IMR-90 (cell line): ENCODE results near the gene ARF3. TPM values are rescaled to one million over a fixed set of nuclear protein-coding genes. Genes with fewer than 3 reads are reported as not detected.

Experiments used
- ATAC-seq: fragments of 200-7000 bp; cut with Tn5 transposase; 2 replicates; pipeline ENCODE4 v1.9.1; 2020; ENCODE audit warnings: low read depth, mild to moderate bottlenecking, moderate library complexity
- BruUV-seq: library from RNA; stranded (reverse); fragments of 400-500 nt; replicated peaks from 2 replicates; lab custom pipeline; 2021; lab: Mats Ljungman, UMichigan
- CTCF ChIA-PET: fragments of 300-600 bp; formaldehyde crosslinking; extraction: SDS; loops from one replicate; lab custom pipeline; 2021; ENCODE audit warnings: antibody characterized with exemption; lab: Yijun Ruan, JAX
- POLR2A ChIA-PET: fragments of 300-600 bp; sonication (Branson Sonifier 250); formaldehyde crosslinking; loops from one replicate; lab custom pipeline; 2022; ENCODE audit warnings: antibody characterized with exemption; ENCODE audit not compliant: unreplicated experiment; lab: Charles Lee
- DNase-seq: peaks from one replicate; pipeline ENCODE4 v3.0.0; 2013
- H2AFZ ChIP-seq: replicated peaks from 2 replicates; pipeline ENCODE3; 2013; ENCODE audit warnings: low read length, mild to moderate bottlenecking; ENCODE audit not compliant: poor library complexity
- H2AK5ac ChIP-seq: 2 replicates; pipeline ENCODE4 v1.6.1; 2013; ENCODE audit warnings: low read depth, low read length, inconsistent platforms
- H2AK9ac ChIP-seq: replicated peaks from 2 replicates; pipeline ENCODE3; 2013; ENCODE audit warnings: mild to moderate bottlenecking, low read depth, low read length, moderate library complexity; ENCODE audit not compliant: poor library complexity
- H2BK120ac ChIP-seq: 2 replicates; pipeline ENCODE4 v1.6.1; 2013; ENCODE audit warnings: low read depth, low read length, inconsistent platforms
- H2BK15ac ChIP-seq: 3 replicates; pipeline ENCODE4 v1.6.1; 2013; ENCODE audit warnings: low read depth, low read length, inconsistent platforms
- H2BK20ac ChIP-seq: 2 replicates; pipeline ENCODE4 v1.6.1; 2013; ENCODE audit warnings: low read depth, mild to moderate bottlenecking, inconsistent platforms, low read length, moderate library complexity
- H2BK5ac ChIP-seq: 2 replicates; pipeline ENCODE4 v1.6.1; 2013; ENCODE audit warnings: mild to moderate bottlenecking, low read depth, low read length, inconsistent platforms; ENCODE audit not compliant: poor library complexity, severe bottlenecking
- H3K14ac ChIP-seq: replicated peaks from 2 replicates; pipeline ENCODE4 v1.6.1; 2013; ENCODE audit warnings: low read depth, low read length, inconsistent platforms
- H3K18ac ChIP-seq: 2 replicates; pipeline ENCODE4 v1.6.1; 2013; ENCODE audit warnings: low read depth, low read length, control low read depth
- H3K23ac ChIP-seq: 2 replicates; pipeline ENCODE4 v1.6.1; 2013; ENCODE audit warnings: low read depth, low read length, inconsistent platforms
- H3K27ac ChIP-seq: 2 replicates; pipeline ENCODE4 v1.5.1; 2013; ENCODE audit warnings: mild to moderate bottlenecking, control low read depth, low read length; ENCODE audit not compliant: insufficient read depth
- H3K27me3 ChIP-seq: 2 replicates; pipeline ENCODE4 v1.6.1; 2013; ENCODE audit warnings: low read length; ENCODE audit not compliant: control insufficient read depth, insufficient read depth
- H3K36me3 ChIP-seq: 2 replicates; pipeline ENCODE4 v1.6.1; 2013; ENCODE audit warnings: low read length, mixed read lengths; ENCODE audit not compliant: control insufficient read depth, insufficient read depth
- H3K4ac ChIP-seq: 2 replicates; pipeline ENCODE4 v1.6.1; 2013; ENCODE audit warnings: low read depth, low read length, inconsistent platforms
- H3K4me1 ChIP-seq: 2 replicates; pipeline ENCODE4 v1.6.1; 2013; ENCODE audit warnings: low read length, mixed read lengths; ENCODE audit not compliant: control insufficient read depth, insufficient read depth
- H3K4me2 ChIP-seq: 2 replicates; pipeline ENCODE4 v1.6.1; 2013; ENCODE audit warnings: low read depth, mild to moderate bottlenecking, control low read depth, low read length, moderate library complexity
- H3K4me3 ChIP-seq: 2 replicates; pipeline ENCODE4 v1.5.1; 2013; ENCODE audit warnings: low read depth, mild to moderate bottlenecking, control low read depth, low read length, moderate library complexity; ENCODE audit not compliant: insufficient read depth
- H3K56ac ChIP-seq: 2 replicates; pipeline ENCODE4 v1.6.1; 2013; ENCODE audit warnings: low read length, inconsistent platforms; ENCODE audit not compliant: insufficient read depth; ENCODE audit errors: extremely low read depth
- H3K79me1 ChIP-seq, 2 experiments: 2 replicates each; pipeline ENCODE4 v1.6.1; 2013; ENCODE audit warnings: low read length in 2 of 2, inconsistent platforms in 1 of 2, low read depth in 1 of 2
- H3K9ac ChIP-seq: 2 replicates; pipeline ENCODE4 v1.6.1; 2013; ENCODE audit warnings: low read depth, low read length, control low read depth
- H3K9me1 ChIP-seq: 2 replicates; pipeline ENCODE4 v1.6.1; 2013; ENCODE audit warnings: low read length, inconsistent platforms; ENCODE audit not compliant: insufficient read depth
- H3K9me3 ChIP-seq: 2 replicates; pipeline ENCODE4 v1.6.1; 2013; ENCODE audit warnings: low read length; ENCODE audit not compliant: control insufficient read depth, insufficient read depth
- H4K20me1 ChIP-seq: 2 replicates; pipeline ENCODE4 v1.6.1; 2013; ENCODE audit warnings: low read length, inconsistent platforms; ENCODE audit not compliant: insufficient read depth
- H4K5ac ChIP-seq: 2 replicates; pipeline ENCODE4 v1.6.1; 2013; ENCODE audit warnings: mild to moderate bottlenecking, low read depth, low read length, control low read depth
- H4K8ac ChIP-seq, 2 experiments: 2 replicates each; pipeline ENCODE4 v1.6.1; 2013; ENCODE audit warnings: low read depth in 2 of 2, low read length in 2 of 2, control low read depth in 1 of 2, inconsistent platforms in 1 of 2
- H4K91ac ChIP-seq: 2 replicates; pipeline ENCODE4 v1.6.1; 2013; ENCODE audit warnings: low read depth, low read length, inconsistent platforms; ENCODE audit not compliant: insufficient read depth
- BHLHE40 ChIP-seq: fragments of 150-350 bp; IDR thresholded peaks from 2 replicates; pipeline ENCODE4 v1.6.1; 2016; ENCODE audit warnings: mild to moderate bottlenecking, low read depth, low read length
- ELK1 ChIP-seq: fragments of 150-350 bp; IDR thresholded peaks from 2 replicates; pipeline ENCODE4 v1.6.1; 2016; ENCODE audit warnings: low read depth, mild to moderate bottlenecking, low read length, moderate library complexity, borderline replicate concordance
- POLR2A ChIP-seq: IDR thresholded peaks from 2 replicates; pipeline ENCODE4 v1.6.1; 2012; ENCODE audit warnings: mild to moderate bottlenecking, low read depth, low read length
- WGBS, 2 experiments: methylation state at CpG; one replicate each; pipeline versions ENCODE4 v1.1.5 to v1.1.7; 2013; ENCODE audit warnings: missing lambda C conversion rate in 2 of 2; ENCODE audit not compliant: insufficient read length in 1 of 2; ENCODE audit errors: extremely low coverage in 2 of 2; 5-methylcytosine and 5-hydroxymethylcytosine counted together
- dilution Hi-C: fragments of 300-500 bp; cut with HindIII; formaldehyde crosslinking; loops from one replicate; pipeline ENCODE4 v1.14.3; 2018; ENCODE audit warnings: low sequenced_read_pairs; ENCODE audit not compliant: unreplicated experiment
- in situ Hi-C: fragments of 300-500 bp; cut with MboI; formaldehyde crosslinking; loops from 3 replicates; pipeline ENCODE4 v1.14.3; 2019; ENCODE audit warnings: low sequenced_read_pairs, inconsistent platforms, mixed read lengths
- intact Hi-C: fragments of 100-400 bp; cut with micrococcal nuclease; formaldehyde crosslinking; loops from 2 replicates; pipeline ENCODE4 v1.10.0; 2022
- polyA plus RNA-seq, 3 experiments: library from polyadenylated mRNA; depleted of rRNA; stranded (reverse); fragments of >200 nt; gene quantifications; 2 replicates each; pipeline ENCODE4 v1.2.3, GENCODE V29; 2012; ENCODE audit warnings: low replicate concordance in 1 of 3
- total RNA-seq: library from RNA; depleted of rRNA; stranded (reverse); fragments of >200 nt; gene quantifications from 2 replicates; pipeline ENCODE4 v1.2.3, GENCODE V29; 2012

ARF3 gene
- total and polyA plus RNA-seq, 2 of the 4 experiments (the other 2 are of a cell fraction) = 97.7 to 198 TPM

GRCh38 chr12:48929551-48929950 is 27.7 kb downstream of the ARF3 start:
- Histone ChIP-seq H3K4me3 (no peak overlapping the region), H3K27me3 (no peaks in the 10 kb centered on the region), H3K4me1 (peaks cover 27% of the 10 kb centered on the region), H3K14ac (no peak overlapping the region), H2BK5ac (peak overlapping the region; percentile 15), H3K56ac (no peak overlapping the region), H4K5ac (no peak overlapping the region), H4K20me1 (peaks cover 29% of the 10 kb centered on the region), H2AK9ac (no peak overlapping the region), H2BK20ac (no peak overlapping the region), H3K4ac (no peak overlapping the region), H3K27ac (peak overlapping the region; percentile 23; the same call in 1 of the 2 replicates), H4K91ac (no peak overlapping the region), H3K23ac (no peak overlapping the region), H2AK5ac (no peak overlapping the region), H3K4me2 (peak overlapping the region; percentile 64; the same call in 1 of the 2 replicates), H3K9me3 (no peaks in the 10 kb centered on the region), H2AFZ (no peak overlapping the region), H2BK15ac (no peak overlapping the region), H2BK120ac (no peak overlapping the region), H3K79me1 (peaks cover 21 to 61% of the 10 kb centered on the region in 2 experiments; a peak in 3 of 4 replicates), H3K9ac (no peak overlapping the region), H3K36me3 (peaks cover 27% of the 10 kb centered on the region), H3K9me1 (peaks cover 25% of the 10 kb centered on the region), H4K8ac (no peak overlapping the region), H3K18ac (no peak overlapping the region)
- BruUV-seq = no TSS peak
- CTCF ChIA-PET = interaction anchor here (0.9 kb wide), 1 partner anchor 76 kb away, joined by 4 read pairs; no protein-coding TSS in a partner anchor
- POLR2A ChIA-PET = no interaction called here
- dilution Hi-C loops = no loop called here
- ATAC-seq (peak; percentile 14; the same call in 1 of the 2 replicates), DNase-seq (peak; percentile 59)
- intact Hi-C loops = loop anchor here (5.0 kb wide), 1 partner anchor 37 kb away; no protein-coding TSS in a partner anchor
- no peak for TF ChIP-seq POLR2A
- no peak for TF ChIP-seq ELK1
- TF ChIP-seq BHLHE40 = no peak
- WGBS, 2 experiments = 50% methylated on average over 1 of the region's 1 CpG; no CpG with 5 or more reads in 1 of the 2 experiments
- in situ Hi-C loops = no loop called here
